Endothelial cell of umbilical vein (primary cell): ENCODE data around the gene FYB1. TPM values are rescaled to one million over a fixed set of nuclear protein-coding genes. Genes with fewer than 3 reads are reported as not detected.

Experiments
- BruUV-seq: library from RNA; stranded (reverse); fragments of 400-500 nt; replicated peaks from 2 replicates; lab custom pipeline; 2021; lab: Mats Ljungman, UMichigan
- CTCF ChIA-PET: fragments of 300-600, 350-600 bp; sonication (Branson Sonifier 250); formaldehyde crosslinking; loops from one replicate; lab custom pipeline; 2021; ENCODE audit warnings: antibody characterized with exemption, inconsistent platforms; lab: Charles Lee
- POLR2A ChIA-PET: fragments of 300-600, 350-600 bp; sonication (Branson Sonifier 250); formaldehyde crosslinking; loops from one replicate; lab custom pipeline; 2021; ENCODE audit warnings: antibody characterized with exemption, inconsistent platforms; lab: Charles Lee
- DNase-seq: peaks from one replicate; pipeline ENCODE4 v3.0.0-alpha.2; 2011; ENCODE audit warnings: low read depth, low spot score
- FAIRE-seq: peaks from 2 replicates; lab custom pipeline; 2011; peaks lifted over from hg19 to GRCh38; lab: Jason Lieb, UNC
- H2AFZ ChIP-seq: 2 replicates; pipeline ENCODE4 v1.6.0; 2012; ENCODE audit warnings: low read depth, low read length, control low read depth, inconsistent platforms
- H3K27ac ChIP-seq: 2 replicates; pipeline ENCODE4 v1.5.1; 2011; ENCODE audit warnings: low read depth, mild to moderate bottlenecking, control low read depth, low read length, moderate library complexity; ENCODE audit not compliant: insufficient read depth
- H3K27me3 ChIP-seq, 2 experiments: 2 replicates each; pipeline versions ENCODE4 v1.6.0 to v1.6.1; 2011; ENCODE audit warnings: low read length in 2 of 2, mixed read lengths in 1 of 2; ENCODE audit not compliant: control insufficient read depth in 2 of 2, insufficient read depth in 2 of 2
- H3K36me3 ChIP-seq, 2 experiments: 2 replicates in 1 of 2; 3 replicates in 1 of 2; pipeline ENCODE4 v1.5.1; 2011; ENCODE audit warnings: low read length in 2 of 2, mild to moderate bottlenecking in 1 of 2, moderate library complexity in 1 of 2; ENCODE audit not compliant: control insufficient read depth in 2 of 2, insufficient read depth in 2 of 2; ENCODE audit errors: extremely low read depth in 1 of 2
- H3K4me1 ChIP-seq: 3 replicates; pipeline ENCODE4 v1.5.1; 2011; ENCODE audit warnings: mild to moderate bottlenecking, low read length; ENCODE audit not compliant: control insufficient read depth, insufficient read depth; ENCODE audit errors: extremely low read depth
- H3K4me2 ChIP-seq: 2 replicates; pipeline ENCODE4 v1.6.1; 2011; ENCODE audit warnings: low read length, control low read depth, mixed read lengths; ENCODE audit not compliant: insufficient read depth
- H3K4me3 ChIP-seq, 3 experiments: fragments of 200-600 bp in 1 of 3; sonication (generic), shearing (Covaris generic) in 1 of 3; replicated peaks in 1 of 3; 2 replicates each; pipeline ENCODE4 v1.5.1; 2011 to 2016; ENCODE audit warnings: control low read depth in 3 of 3, low read length in 3 of 3, mild to moderate bottlenecking in 2 of 3, inconsistent platforms in 1 of 3, low read depth in 1 of 3, moderate library complexity in 1 of 3; ENCODE audit not compliant: insufficient read depth in 1 of 3
- H3K79me2 ChIP-seq: 2 replicates; pipeline ENCODE4 v1.6.0; 2012; ENCODE audit warnings: low read length, inconsistent platforms; ENCODE audit not compliant: control insufficient read depth, insufficient read depth
- H3K9ac ChIP-seq: replicated peaks from 2 replicates; pipeline ENCODE3; 2011; ENCODE audit warnings: low read length, control low read depth; ENCODE audit not compliant: insufficient read depth; ENCODE audit errors: extremely low read depth
- H3K9me1 ChIP-seq: replicated peaks from 3 replicates; pipeline ENCODE4 v1.6.0; 2011; ENCODE audit warnings: mild to moderate bottlenecking, low read length; ENCODE audit not compliant: control insufficient read depth, insufficient read depth; ENCODE audit errors: extremely low read depth
- H3K9me3 ChIP-seq: replicated peaks from 2 replicates; pipeline ENCODE4 v1.5.1; 2012; ENCODE audit warnings: low read length, inconsistent platforms; ENCODE audit not compliant: control insufficient read depth, insufficient read depth
- H4K20me1 ChIP-seq: replicated peaks from 2 replicates; pipeline ENCODE3; 2011; ENCODE audit warnings: mild to moderate bottlenecking, low read length; ENCODE audit not compliant: control insufficient read depth, insufficient read depth; ENCODE audit errors: extremely low read depth
- CTCF ChIP-seq, 2 donors: IDR thresholded peaks; 1 replicate in 1 of 2; 2 replicates in 1 of 2; pipeline ENCODE4 v1.5.1; 2011; ENCODE audit warnings: low read length in 2 of 2, mild to moderate bottlenecking in 2 of 2, moderate library complexity in 2 of 2, control low read depth in 1 of 2, inconsistent platforms in 1 of 2, low read depth in 1 of 2; ENCODE audit not compliant: insufficient read depth in 1 of 2; ENCODE audit errors: extremely low read depth in 1 of 2
- EZH2 ChIP-seq: IDR thresholded peaks from 2 replicates; pipeline ENCODE4 v1.6.1; 2012; ENCODE audit warnings: borderline replicate concordance, low read depth, mild to moderate bottlenecking, moderate library complexity, low read length, inconsistent platforms; ENCODE audit not compliant: severe bottlenecking
- FOS ChIP-seq: IDR thresholded peaks from 2 replicates; pipeline ENCODE4 v1.6.1; 2011; ENCODE audit warnings: mild to moderate bottlenecking, low read length, moderate library complexity, borderline replicate concordance; ENCODE audit not compliant: insufficient read depth
- GATA2 ChIP-seq: IDR thresholded peaks from 2 replicates; pipeline ENCODE4 v1.7.0; 2011; ENCODE audit warnings: low read depth, mild to moderate bottlenecking, moderate library complexity, mixed read lengths, low read length; ENCODE audit not compliant: insufficient read length, insufficient read depth
- JUN ChIP-seq: IDR thresholded peaks from 2 replicates; pipeline ENCODE4 v1.6.1; 2011; ENCODE audit warnings: borderline replicate concordance, low read depth; ENCODE audit not compliant: insufficient read length, insufficient read depth
- MAX ChIP-seq: IDR thresholded peaks from 2 replicates; pipeline ENCODE4 v1.6.1; 2011; ENCODE audit not compliant: insufficient read depth, insufficient read length
- MYC ChIP-seq: IDR thresholded peaks from one replicate; pipeline ENCODE4 v1.6.1; 2011; ENCODE audit warnings: mild to moderate bottlenecking, low read depth, low read length
- POLR2A ChIP-seq: IDR thresholded peaks from 2 replicates; pipeline ENCODE4 v1.6.1; 2012; ENCODE audit warnings: low read depth, mild to moderate bottlenecking, control low read depth, low read length
- POLR2AphosphoS5 ChIP-seq: IDR thresholded peaks from 2 replicates; pipeline ENCODE4 v1.6.1; 2012; ENCODE audit warnings: low read depth, mild to moderate bottlenecking, control low read depth, low read length, moderate library complexity; ENCODE audit not compliant: insufficient read depth
- dilution Hi-C: fragments of 300-500 bp; cut with MboI; formaldehyde crosslinking; loops from one replicate; pipeline ENCODE4 v1.15.0; 2019; ENCODE audit warnings: low sequenced_read_pairs; ENCODE audit not compliant: extremely low pct_ligation_motif_present
- intact Hi-C: fragments of 100-400 bp; cut with micrococcal nuclease; formaldehyde crosslinking; loops from one replicate; pipeline ENCODE4 v1.10.0; 2022
- polyA plus RNA-seq, 4 experiments: library from polyadenylated mRNA; depleted of rRNA in 3 of 4; stranded (reverse) in 3 of 4; unstranded in 1 of 4; fragments of >200 nt; gene quantifications; 2 replicates each; pipeline versions ENCODE4 v1.2.1 to v1.2.3, GENCODE V29; 2011 to 2012; ENCODE audit warnings: missing spikeins in 1 of 4
- total RNA-seq: library from RNA; stranded (reverse); gene quantifications from 2 replicates; pipeline ENCODE4 v1.2.3, GENCODE V29; 2021

The FYB1 gene
- total and polyA plus RNA-seq, 2 donors (not counting 3 experiments of a cell fraction or from before 2014, with no cell fraction given), result 0.44 TPM; not detected in 1

DNA sequence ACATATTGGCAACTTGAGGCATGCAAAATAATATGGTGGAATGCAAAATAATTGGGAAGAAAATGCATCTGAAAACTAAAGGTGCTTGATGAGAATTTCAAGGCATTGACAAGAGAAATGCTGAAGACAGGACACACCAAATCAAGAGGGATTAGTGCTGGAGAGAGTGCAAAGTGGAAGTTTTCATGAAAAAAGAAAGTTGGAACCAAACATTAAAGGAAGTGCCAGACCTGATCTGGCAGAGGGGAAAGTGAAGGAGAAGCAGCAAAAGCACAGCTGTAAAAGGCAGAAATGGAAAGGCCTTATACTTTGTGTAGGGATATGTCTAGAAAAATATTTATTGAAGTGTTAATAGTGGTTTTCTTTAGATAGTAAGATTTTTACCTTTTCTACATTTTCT lies 35.3 kb upstream of the FYB1 start:
- Histone ChIP-seq H3K4me1 (no peaks in the 10 kb centered on the region), H3K9me1 (no peaks in the 10 kb centered on the region), H3K36me3 (no peaks in the 10 kb centered on the region), H3K4me3 (no peak overlapping the region), H3K27me3 (peaks cover 0 to 2% of the 10 kb centered on the region in 2 experiments), H3K27ac (no peak overlapping the region), H4K20me1 (no peaks in the 10 kb centered on the region), H3K4me2 (no peak overlapping the region), H2AFZ (no peak overlapping the region), H3K9ac (no peak overlapping the region), H3K79me2 (no peaks in the 10 kb centered on the region), H3K9me3 (no peaks in the 10 kb centered on the region)
- intact Hi-C loops (no loop called here), dilution Hi-C loops (no loop called here)
- TF ChIP-seq EZH2 (no peak), POLR2AphosphoS5 (no peak)
- DNase-seq (no peak), FAIRE-seq (no peak)
- ChIA-PET CTCF (interaction anchor here (1.3 kb wide), 1 partner anchor 37 kb away, joined by 5 read pairs; no protein-coding TSS in a partner anchor), POLR2A (interaction anchor here (0.6 kb wide), 1 partner anchor 107 kb away, joined by 4 read pairs; no protein-coding TSS in a partner anchor)
- no TSS peak for BruUV-seq

DNA sequence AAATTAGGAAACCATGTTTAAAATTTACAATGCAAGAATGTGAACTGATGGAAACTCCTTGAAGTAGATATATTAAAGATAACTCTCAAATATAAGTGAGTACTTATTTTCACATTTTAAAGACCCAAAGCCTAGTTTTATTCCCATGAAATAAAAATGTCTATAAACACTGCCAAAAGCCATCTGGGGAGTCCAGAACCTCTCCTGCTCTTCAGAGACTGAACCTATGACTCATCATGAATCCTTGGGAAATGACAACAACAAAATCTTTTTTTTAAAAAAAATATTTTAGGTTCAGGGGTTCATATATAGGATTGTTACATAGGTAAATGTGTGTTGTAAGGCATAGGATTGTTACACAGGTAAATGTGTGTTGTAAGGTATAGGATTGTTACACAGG lies 33.8 kb upstream of the FYB1 start:
- DNase-seq (no peak), FAIRE-seq (no peak)
- Histone ChIP-seq H3K36me3 (no peaks in the 10 kb centered on the region), H3K9me1 (no peaks in the 10 kb centered on the region), H3K27ac (no peak overlapping the region), H3K79me2 (no peaks in the 10 kb centered on the region), H3K9me3 (no peaks in the 10 kb centered on the region), H4K20me1 (no peaks in the 10 kb centered on the region), H2AFZ (no peak overlapping the region), H3K4me3 (no peak overlapping the region), H3K27me3 (peaks cover 0 to 2% of the 10 kb centered on the region in 2 experiments), H3K4me2 (no peak overlapping the region), H3K4me1 (no peaks in the 10 kb centered on the region), H3K9ac (no peak overlapping the region)
- no TSS peak for BruUV-seq
- ChIA-PET CTCF (interaction anchor here (1.4 kb wide), 1 partner anchor 21 kb away, joined by 3 read pairs; no protein-coding TSS in a partner anchor), POLR2A (no interaction called here)
- TF ChIP-seq EZH2, result no peak
- TF ChIP-seq JUN, result peak; percentile 10
- TF ChIP-seq MYC, result no peak
- TF ChIP-seq GATA2, result no peak
- TF ChIP-seq CTCF (IDR thresholded peaks at IDR 0.05; ENCODE audit: extremely low read depth in 1 of 2, insufficient read depth in 1 of 2, low read depth in 1 of 2, low read length in 2 of 2), result no peak
- TF ChIP-seq MAX, result no peak
- no peak for TF ChIP-seq POLR2AphosphoS5
- peak; percentile 30 for TF ChIP-seq FOS
- no peak for TF ChIP-seq POLR2A
- dilution Hi-C loops (no loop called here), intact Hi-C loops (no loop called here)
